Brain microvascular endothelial cell (primary cell): ENCODE measurements around the gene CAPN12.
A peak's percentile ranks its signal among the peaks of the same experiment; 100 is the strongest.

Source experiments
- DNase-seq: peaks from one replicate; pipeline ENCODE4 v3.0.0-alpha.2; 2020
- H3K27ac ChIP-seq: fragments of 250-450 bp; sonication (Bioruptor Pico); 2 replicates; pipeline ENCODE4 v1.5.1; 2020; ENCODE audit warnings: mild to moderate bottlenecking, moderate library complexity
- H3K27me3 ChIP-seq: fragments of 250-450 bp; sonication (Bioruptor Pico); replicated peaks from 2 replicates; pipeline ENCODE4 v1.5.1; 2020; ENCODE audit warnings: mild to moderate bottlenecking
- H3K36me3 ChIP-seq: fragments of 250-450 bp; sonication (Bioruptor Pico); replicated peaks from 2 replicates; pipeline ENCODE4 v1.5.1; 2020; ENCODE audit warnings: mild to moderate bottlenecking
- H3K4me3 ChIP-seq: 2 replicates; pipeline ENCODE4 v1.5.1; 2011; ENCODE audit warnings: low read depth, mild to moderate bottlenecking, control low read depth, low read length, moderate library complexity
- in situ Hi-C: cut with HindIII; loops from 2 replicates; pipeline ENCODE4 v1.10.0; 2017; ENCODE audit warnings: low sequenced_read_pairs, low pct_ligation_motif_present
- TF ChIP-seq, protein P1 (sequence below): IDR thresholded peaks from 2 replicates; pipeline ENCODE4 v1.5.1; 2011; ENCODE audit warnings: low read depth, mild to moderate bottlenecking, moderate library complexity, low read length, control low read depth, inconsistent platforms; ENCODE audit errors: missing control alignments

The CAPN12 gene

DNA sequence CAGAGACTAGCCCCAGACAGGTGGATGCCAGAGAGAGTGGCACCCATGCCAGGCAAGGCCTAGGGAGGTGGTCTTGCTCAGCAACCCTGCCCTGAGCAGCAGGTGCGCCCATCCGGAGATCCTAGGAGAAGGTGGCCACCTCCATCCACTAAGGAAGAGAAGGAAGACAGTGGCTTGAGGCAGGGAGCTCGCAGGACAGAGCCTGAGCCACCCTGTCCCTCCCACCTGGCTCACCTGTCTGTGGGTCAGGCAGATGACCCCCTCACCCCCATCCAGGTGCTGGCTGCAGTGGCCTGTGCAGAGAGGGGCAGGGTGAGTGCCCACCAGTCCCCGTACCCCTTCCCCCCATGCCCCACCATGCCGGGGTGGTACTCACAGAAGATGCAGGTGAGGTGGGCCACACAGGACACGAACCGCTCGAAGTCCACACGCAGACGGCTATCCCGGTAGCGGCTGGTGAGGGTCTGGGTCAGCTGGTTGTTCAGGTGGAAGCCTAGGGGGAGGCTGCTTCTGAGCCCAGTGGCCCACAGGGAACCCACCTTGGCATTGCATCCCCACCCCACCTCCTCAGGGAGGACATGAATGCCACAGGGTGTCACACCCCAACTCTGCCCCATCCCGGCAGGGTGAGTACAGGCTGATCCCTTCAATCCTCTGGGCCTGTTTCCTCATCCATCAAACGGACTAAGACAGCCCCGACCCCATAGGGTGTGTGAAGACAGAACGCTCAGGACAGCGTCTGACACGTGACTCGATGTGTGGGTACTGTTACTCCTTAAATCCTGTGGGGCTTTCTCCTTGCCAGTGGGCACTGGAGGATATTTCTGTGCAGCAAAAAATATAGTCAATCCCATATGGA is 13.3 kb downstream of the CAPN12 start:
- TF ChIP-seq, protein P1, sequence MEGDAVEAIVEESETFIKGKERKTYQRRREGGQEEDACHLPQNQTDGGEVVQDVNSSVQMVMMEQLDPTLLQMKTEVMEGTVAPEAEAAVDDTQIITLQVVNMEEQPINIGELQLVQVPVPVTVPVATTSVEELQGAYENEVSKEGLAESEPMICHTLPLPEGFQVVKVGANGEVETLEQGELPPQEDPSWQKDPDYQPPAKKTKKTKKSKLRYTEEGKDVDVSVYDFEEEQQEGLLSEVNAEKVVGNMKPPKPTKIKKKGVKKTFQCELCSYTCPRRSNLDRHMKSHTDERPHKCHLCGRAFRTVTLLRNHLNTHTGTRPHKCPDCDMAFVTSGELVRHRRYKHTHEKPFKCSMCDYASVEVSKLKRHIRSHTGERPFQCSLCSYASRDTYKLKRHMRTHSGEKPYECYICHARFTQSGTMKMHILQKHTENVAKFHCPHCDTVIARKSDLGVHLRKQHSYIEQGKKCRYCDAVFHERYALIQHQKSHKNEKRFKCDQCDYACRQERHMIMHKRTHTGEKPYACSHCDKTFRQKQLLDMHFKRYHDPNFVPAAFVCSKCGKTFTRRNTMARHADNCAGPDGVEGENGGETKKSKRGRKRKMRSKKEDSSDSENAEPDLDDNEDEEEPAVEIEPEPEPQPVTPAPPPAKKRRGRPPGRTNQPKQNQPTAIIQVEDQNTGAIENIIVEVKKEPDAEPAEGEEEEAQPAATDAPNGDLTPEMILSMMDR, result no peak
- DNase-seq, result no peak
- H3K4me3 ChIP-seq, result no peak overlapping the region
- no peak overlapping the region for H3K27ac ChIP-seq
- H3K27me3 ChIP-seq, result no peaks in the 10 kb centered on the region
- peaks cover 59% of the 10 kb centered on the region for H3K36me3 ChIP-seq
- in situ Hi-C loops, result no loop called here

DNA sequence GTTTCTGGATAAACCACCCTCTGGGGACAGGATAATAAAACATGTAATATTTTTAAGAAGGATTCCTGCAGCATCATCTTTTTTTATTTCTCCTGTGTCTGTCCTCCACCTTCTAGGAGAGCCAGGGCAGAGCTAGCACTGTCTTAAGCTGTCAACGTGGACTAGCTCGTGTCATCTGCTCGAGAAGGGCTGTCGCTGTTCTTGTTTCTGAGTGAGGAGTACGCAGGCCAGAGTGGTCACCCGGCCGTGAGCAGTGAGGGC is 13.9 kb downstream of the CAPN12 start:
- no peaks in the 10 kb centered on the region for H3K27me3 ChIP-seq
- DNase-seq, result no peak
- TF ChIP-seq, protein P1, result no peak
- H3K27ac ChIP-seq, result no peak overlapping the region
- peaks cover 64% of the 10 kb centered on the region for H3K36me3 ChIP-seq
- H3K4me3 ChIP-seq, result no peak overlapping the region
- in situ Hi-C loops, result no loop called here

DNA sequence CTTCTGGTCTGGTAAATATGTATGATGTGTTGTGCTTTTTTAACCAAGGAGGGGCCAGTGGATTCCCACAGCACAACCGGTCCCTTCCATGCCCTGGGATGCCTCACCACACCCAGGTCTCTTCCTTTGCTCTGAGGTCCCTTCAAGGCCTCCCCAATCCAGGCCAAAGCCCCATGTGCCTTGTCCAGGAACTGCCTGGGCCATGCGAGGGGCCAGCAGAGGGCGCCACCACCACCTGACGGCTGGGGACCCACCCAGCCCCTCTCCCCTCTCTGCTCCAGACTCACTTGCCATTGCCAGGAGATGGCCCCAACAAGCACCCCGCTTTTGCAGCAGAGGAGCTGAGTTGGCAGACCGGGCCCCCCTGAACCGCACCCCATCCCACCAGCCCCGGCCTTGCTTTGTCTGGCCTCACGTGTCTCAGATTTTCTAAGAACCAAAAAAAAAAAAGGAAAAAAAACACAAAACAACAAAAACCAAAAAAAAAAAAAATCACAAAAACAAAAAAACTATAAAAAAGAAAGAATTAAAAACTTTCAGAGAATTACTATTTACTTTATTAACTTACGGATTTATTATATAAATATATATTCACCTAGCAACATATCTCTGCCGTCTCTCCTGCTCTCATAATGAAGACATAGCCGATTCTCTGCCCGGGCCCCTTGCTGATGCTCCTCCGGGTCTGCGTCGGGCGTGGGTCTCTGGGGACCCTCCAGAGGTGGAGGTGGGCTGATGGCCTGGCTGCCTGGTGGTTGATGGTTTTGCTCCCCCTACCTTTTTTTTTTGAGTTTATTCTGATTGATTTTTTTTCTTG is 14.4 kb downstream of the CAPN12 start:
- TF ChIP-seq, protein P1, result peak; percentile 95
- Histone ChIP-seq H3K4me3 (no peak overlapping the region), H3K27me3 (no peaks in the 10 kb centered on the region), H3K27ac (no peak overlapping the region), H3K36me3 (peaks cover 70% of the 10 kb centered on the region)
- peak; percentile 50 for DNase-seq
- in situ Hi-C loops, result no loop called here

DNA sequence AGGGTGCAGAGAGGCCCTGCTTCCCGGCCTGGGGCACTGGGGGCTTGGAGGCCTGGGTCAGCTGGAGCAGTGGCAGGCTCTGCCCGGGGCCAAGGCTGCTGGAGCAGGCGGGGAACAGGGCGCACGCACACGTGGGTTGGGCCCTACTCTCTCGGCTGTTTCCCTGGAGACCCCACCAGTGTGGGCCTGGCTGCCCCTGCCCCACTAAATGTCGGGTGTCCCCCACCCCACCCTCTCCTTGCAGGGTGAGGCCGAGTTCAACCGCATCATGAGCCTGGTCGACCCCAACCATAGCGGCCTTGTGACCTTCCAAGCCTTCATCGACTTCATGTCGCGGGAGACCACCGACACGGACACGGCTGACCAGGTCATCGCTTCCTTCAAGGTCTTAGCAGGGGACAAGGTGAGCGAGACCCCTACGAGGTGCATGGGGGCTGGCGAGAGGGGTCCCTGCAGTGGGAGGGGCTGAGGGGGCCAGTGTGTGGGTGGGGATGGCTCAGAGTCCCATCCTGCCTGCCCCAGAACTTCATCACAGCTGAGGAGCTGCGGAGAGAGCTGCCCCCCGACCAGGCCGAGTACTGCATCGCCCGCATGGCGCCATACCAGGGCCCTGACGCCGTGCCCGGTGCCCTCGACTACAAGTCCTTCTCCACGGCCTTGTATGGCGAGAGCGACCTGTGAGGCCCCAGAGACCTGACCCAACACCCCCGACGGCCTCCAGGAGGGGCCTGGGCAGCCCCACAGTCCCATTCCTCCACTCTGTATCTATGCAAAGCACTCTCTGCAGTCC is 15.3 kb downstream of the CAPN12 start:
- TF ChIP-seq, protein P1, result no peak
- Histone ChIP-seq H3K27me3 (no peaks in the 10 kb centered on the region), H3K27ac (no peak overlapping the region), H3K36me3 (peaks cover 79% of the 10 kb centered on the region), H3K4me3 (no peak overlapping the region)
- in situ Hi-C loops, result no loop called here
- DNase-seq, result no peak

DNA sequence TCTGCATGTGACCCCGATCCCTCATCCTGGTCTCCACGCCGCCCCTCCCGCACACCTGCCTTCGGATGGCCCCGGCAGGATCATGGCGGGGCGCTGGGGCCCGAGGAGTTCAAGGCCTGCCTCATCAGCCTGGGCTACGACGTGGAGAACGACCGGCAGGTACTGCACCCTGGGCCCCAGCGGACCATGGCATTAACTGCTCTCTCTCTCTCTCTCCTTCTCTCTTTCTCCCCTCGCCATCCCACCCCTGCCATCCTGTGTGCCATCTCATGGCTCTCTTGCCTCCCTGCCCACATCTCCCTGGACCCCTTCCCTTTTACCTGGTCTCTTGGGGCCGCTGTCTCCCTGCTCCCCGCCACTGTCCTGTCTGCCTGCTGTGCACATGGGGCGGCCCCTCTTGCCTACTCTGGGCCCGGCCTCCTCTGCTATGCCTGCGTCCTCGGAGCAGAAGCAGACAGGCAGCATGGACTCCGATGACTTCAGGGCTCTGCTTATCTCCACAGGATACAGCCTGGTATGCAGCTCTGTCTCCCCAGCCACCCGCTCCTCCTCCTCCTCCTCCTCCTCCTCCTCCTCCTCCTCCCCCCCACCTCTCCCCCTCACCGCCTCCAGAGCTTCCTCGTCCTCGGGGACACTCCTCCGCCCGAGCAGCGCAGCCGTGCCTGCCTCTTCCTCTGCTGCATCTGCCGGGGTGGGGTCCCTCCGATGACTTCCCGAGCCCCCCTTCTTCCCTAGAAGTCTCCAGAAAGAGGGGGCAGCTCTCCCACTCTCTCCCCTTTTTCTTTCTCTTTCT is 16.2 kb downstream of the CAPN12 start:
- Histone ChIP-seq H3K27me3 (no peaks in the 10 kb centered on the region), H3K27ac (peak overlapping the region; percentile 37), H3K4me3 (no peak overlapping the region), H3K36me3 (peaks cover 85% of the 10 kb centered on the region)
- TF ChIP-seq, protein P1, result no peak
- in situ Hi-C loops, result no loop called here
- DNase-seq, result peak; percentile 80
